Fibroblast of skin of left quadriceps (primary cell): ENCODE measurements around the gene SRRM1.
"Not testable (repeated sequence)": the region's sequence is repeated elsewhere in the genome, so short reads cannot be mapped to it uniquely, and the experiment has no call there.

Experiments used
- DNase-seq, 2 experiments: peaks; one replicate each; pipeline ENCODE4 v3.0.0-alpha.2; 2013; ENCODE audit warnings: low read depth in 2 of 2

Gene SRRM1

DNA sequence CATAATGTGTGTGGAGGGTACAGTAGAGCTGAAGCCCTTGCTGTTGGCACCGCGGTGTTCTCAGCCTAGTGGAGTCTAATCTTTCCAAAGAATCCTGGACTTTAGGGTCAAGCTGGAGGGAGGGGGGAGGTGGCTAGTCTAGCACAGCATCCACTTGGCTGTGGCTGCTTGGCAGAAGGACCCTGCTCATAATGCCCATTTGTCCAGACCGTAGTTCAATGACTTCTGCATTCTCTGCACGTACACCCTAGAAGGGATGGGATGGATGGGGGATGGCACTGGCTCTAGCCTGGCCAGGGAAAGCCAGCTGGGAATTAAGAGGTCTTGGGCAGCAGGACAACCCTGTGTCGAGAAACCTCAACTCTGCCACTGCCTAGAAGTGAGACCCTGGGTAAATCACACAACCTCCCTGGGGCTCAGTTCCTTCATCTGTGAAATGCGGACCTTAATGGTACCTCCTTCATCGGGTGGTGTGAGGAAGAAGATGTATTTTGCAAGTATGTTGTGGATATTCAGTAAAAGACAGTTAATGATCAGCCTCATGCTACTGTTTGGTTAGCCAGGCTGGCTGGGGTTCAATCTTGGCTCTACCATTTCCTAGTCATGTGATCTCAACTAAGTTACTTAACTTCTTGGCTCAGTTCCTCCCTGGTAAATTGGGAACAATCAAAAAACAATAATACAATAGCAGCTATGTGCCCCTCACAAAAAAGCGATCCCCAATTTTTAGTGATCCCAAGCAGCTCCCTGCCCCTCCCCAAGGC, 75.0 kb downstream of the SRRM1 start:
- DNase-seq: no peak

DNA sequence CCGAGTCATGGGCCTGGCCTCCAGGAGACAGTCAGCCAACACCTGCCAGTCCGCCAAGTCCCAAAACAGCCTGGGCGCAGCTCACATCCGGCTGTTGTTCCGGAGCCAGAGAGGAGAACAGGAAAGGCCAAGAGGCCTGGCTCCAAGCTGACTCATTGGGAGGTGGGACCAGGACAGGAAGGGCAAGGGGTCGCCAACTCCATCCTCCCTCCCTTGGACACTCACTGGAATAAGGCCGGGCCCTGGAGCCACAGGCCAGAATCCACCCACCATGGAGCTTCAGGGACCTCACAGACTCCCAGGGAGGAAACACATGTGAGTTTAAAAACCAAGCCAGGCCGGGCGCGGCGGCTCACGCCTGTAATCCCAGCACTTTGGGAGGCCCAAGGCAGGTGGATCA, 77.0 kb downstream of the SRRM1 start:
- DNase-seq: no peak

DNA sequence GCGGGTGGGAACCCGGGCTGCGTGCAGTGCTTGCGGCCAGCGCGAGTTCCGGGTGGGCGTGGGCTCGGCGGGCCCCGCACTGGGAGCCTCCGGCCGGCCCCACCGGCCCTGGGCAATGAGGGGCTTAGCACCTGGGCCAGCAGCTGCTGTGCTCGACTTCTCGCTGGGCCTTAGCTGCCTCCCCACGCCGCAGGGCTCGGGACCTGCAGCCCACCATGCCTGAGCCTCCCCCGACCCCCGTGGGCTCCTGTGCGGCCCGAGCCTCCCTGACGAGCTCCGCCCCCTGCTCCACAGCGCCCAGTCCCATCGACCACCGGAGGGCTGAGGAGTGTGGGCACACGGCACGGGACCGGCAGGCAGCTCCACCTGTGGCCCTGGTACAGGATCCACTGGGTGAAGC, 78.4 kb downstream of the SRRM1 start:
- DNase-seq: no peak

DNA sequence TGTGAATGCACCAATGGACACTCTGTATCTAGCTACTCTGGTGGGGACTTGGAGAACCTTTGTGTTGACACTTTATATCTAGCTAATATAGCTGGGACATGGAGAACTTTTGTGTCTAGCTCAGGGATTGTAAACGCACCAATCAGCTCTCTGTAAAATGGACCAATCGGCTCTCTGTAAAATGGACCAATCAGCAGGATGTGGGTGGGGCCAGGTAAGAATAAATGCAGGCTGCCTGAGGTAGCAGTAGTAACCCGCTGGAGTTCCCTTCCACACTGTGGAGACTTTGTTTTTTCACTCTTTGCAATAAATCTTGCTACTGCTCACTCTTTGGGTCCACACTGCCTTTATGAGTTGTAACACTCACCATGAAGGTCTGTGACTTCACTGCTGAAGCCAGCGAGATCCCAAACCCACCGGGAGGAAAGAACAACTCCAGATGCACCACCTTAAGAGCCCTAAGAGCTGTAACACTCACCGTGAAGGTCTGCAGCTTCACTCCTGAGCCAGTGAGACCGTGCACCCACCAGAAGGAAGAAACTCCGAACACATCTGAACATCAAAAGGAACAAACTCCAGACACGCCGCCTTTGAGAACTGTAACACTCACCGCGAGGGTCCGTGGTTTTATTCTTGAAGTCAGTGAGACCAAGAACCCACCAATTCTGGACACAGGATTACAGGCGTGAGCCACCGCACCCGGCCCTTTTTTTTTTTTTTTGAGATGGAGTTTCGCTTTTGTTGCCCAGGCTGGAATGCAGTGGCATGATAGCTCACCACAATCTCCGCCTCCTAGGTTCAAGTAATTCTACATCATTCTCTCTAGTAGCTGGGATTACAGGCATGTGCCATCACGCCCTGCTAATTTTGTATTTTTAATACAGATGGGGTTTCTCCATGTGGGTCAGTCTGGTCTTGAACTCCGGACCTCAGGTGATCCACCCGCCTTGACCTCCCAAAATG, 79.3 kb downstream of the SRRM1 start:
- DNase-seq: not testable (repeated sequence)
